Stomach (tissue), 4 donors: ENCODE measurements around the gene UBXN1.

Experiments
- CTCF ChIP-seq, 7 experiments: fragments of 450-650 bp in 4 of 7; fragments of 200-600 bp in 3 of 7; sonication (generic) in 3 of 7; IDR thresholded peaks; one replicate each; pipeline ENCODE4 v1.5.1; 2016 to 2019; ENCODE audit warnings: antibody characterized with exemption in 7 of 7, control low read depth in 2 of 7, mild to moderate bottlenecking in 1 of 7
- POLR2AphosphoS5 ChIP-seq, 3 donors: sonication (generic); formaldehyde crosslinking; IDR thresholded peaks; one replicate each; pipeline ENCODE4 v1.6.1; 2016; ENCODE audit warnings: antibody characterized with exemption in 3 of 3

- TF ChIP-seq POLR2AphosphoS5 (IDR thresholded peaks at IDR 0.05) (no peak), CTCF (IDR thresholded peaks at IDR 0.05) (no peak)
Observed at GRCh38 chr11:62627713-62628112, 51.2 kb downstream of the UBXN1 start.
